Germinal center (tissue), 1 donor: Measurements from ENCODE around the gene FBXW8.
"Not testable (repeated sequence)": the region's sequence is repeated elsewhere in the genome, so short reads cannot be mapped to it uniquely, and the experiment has no call there.

Experiments used
- DNase-seq: peaks from one replicate; pipeline ENCODE4 v3.0.0; 2012; ENCODE audit warnings: mixed read lengths, low spot score

FBXW8 gene

GRCh38 chr12:117053597-117054201, 142.9 kb downstream of the FBXW8 start:
- DNase-seq = no peak

GRCh38 chr12:117054279-117054678, 143.5 kb downstream of the FBXW8 start:
- no peak for DNase-seq

- not testable (repeated sequence) for DNase-seq
These were observed 146.9 kb downstream of the FBXW8 start for GRCh38 chr12:117057626-117058025.

GRCh38 chr12:117058442-117059072, 147.8 kb downstream of the FBXW8 start:
- DNase-seq = no peak

- no peak for DNase-seq
These were observed 148.4 kb downstream of the FBXW8 start for GRCh38 chr12:117059156-117059555.

- DNase-seq = no peak
These were observed 149.6 kb downstream of the FBXW8 start for GRCh38 chr12:117060246-117060928.

- DNase-seq = no peak
These were observed 150.2 kb downstream of the FBXW8 start for GRCh38 chr12:117060929-117061305.

GRCh38 chr12:117061555-117062079, 150.9 kb downstream of the FBXW8 start:
- no peak for DNase-seq

GRCh38 chr12:117063162-117063911, 152.6 kb downstream of the FBXW8 start:
- no peak for DNase-seq

- DNase-seq = no peak
These were observed 153.3 kb downstream of the FBXW8 start for GRCh38 chr12:117064049-117064448.

- DNase-seq = no peak
These were observed 153.8 kb downstream of the FBXW8 start for GRCh38 chr12:117064596-117064995.

- no peak for DNase-seq
These were observed 156.3 kb downstream of the FBXW8 start for GRCh38 chr12:117067016-117067415.

- no peak for DNase-seq
These were observed 156.9 kb downstream of the FBXW8 start for GRCh38 chr12:117067638-117068037.

- no peak for DNase-seq
These were observed 157.7 kb downstream of the FBXW8 start for GRCh38 chr12:117068492-117068891.

- DNase-seq = no peak
These were observed 158.5 kb downstream of the FBXW8 start for GRCh38 chr12:117069101-117069797.

GRCh38 chr12:117069926-117070900, 159.5 kb downstream of the FBXW8 start:
- DNase-seq = no peak

- DNase-seq = no peak
These were observed 160.3 kb downstream of the FBXW8 start for GRCh38 chr12:117071009-117071408.

- DNase-seq = no peak
These were observed 161.4 kb downstream of the FBXW8 start for GRCh38 chr12:117072106-117072505.

- no peak for DNase-seq
These were observed 162.2 kb downstream of the FBXW8 start for GRCh38 chr12:117072736-117073490.

- no peak for DNase-seq
These were observed 162.9 kb downstream of the FBXW8 start for GRCh38 chr12:117073611-117074010.
